Renal cortical epithelial cell (primary cell): ENCODE results near the gene TBX1. TPM values are rescaled to one million over a fixed set of nuclear protein-coding genes. Genes with fewer than 3 reads are reported as not detected.
"Not testable (repeated sequence)": the region's sequence is repeated elsewhere in the genome, so short reads cannot be mapped to it uniquely, and the experiment has no call there.

Source experiments
- DNase-seq: peaks from one replicate; pipeline ENCODE4 v3.0.0-alpha.2; 2011; ENCODE audit warnings: low read depth
- total RNA-seq: library from RNA; depleted of rRNA; stranded (reverse); fragments of >200 nt; gene quantifications from 2 replicates; pipeline ENCODE4 v1.2.3, GENCODE V29; 2014

The TBX1 gene
- total RNA-seq, 1 donor from 2014 or later, result 0.50 TPM

DNA sequence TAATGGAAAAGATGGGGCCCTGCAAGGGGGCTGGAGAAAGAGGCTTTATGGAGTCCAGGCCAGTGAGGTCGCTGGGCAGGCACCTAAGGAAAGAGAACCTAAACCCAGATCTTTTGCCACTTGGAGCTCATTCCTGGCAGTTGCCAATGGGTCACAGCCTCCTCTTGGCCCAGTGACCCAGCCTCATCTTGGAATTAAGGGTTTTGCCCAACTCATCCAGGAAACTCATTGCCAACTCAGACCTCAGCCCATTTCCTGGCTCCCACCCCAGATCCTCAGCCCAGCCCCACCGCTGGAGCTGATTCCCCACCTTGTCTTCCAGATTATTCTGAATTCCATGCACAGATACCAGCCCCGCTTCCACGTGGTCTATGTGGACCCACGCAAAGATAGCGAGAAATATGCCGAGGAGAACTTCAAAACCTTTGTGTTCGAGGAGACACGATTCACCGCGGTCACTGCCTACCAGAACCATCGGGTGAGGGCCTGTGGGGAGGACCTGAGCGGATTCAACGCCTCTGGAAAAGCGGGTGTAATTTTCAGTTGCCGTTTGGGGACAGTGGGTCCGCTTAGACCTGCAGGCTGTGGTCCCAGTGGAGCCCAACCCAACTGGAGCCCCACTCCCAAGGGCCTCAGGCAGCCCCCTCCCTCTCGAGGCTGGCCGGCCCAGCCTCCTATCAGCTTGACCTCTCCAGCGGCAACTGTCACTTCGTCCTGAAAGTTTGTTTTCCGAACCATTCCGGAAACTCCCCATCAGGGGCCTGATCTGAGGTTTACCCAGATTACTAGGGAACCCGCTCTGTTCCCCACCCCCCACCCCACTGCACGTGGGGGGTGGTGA lies 4.3 kb downstream of the TBX1 start:
- DNase-seq, result no peak

DNA sequence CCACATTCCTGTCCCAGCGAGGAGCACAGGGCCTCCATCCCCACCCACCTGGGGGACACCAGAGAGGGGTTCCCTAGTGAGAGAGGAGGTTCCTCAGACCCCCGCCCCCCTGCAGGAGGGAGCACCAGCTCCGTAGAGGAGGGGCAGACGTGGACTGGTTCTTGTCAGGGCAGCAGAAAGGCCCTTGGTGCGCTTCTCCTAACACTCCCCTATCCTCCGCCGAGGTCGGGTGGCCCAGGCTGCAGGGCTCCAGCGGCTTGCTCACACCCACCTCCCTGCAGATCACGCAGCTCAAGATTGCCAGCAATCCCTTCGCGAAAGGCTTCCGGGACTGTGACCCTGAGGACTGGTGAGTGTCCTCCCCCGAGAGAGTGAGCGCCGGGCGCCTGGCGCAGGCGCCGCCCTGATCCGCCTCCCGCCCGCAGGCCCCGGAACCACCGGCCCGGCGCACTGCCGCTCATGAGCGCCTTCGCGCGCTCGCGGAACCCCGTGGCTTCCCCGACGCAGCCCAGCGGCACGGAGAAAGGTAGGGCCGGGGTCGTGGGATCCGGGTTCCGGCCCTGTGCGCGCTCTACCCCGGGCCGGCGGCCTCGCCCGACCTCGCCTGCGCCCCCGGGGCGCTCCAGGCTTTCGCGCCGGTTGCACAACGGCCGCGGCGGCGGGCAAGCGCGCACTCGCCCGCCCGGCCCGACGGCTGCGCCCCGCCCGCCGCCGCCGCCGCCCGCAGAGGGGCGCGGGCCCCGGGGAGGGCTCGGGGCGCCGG lies 5.1 kb downstream of the TBX1 start:
- no peak for DNase-seq

DNA sequence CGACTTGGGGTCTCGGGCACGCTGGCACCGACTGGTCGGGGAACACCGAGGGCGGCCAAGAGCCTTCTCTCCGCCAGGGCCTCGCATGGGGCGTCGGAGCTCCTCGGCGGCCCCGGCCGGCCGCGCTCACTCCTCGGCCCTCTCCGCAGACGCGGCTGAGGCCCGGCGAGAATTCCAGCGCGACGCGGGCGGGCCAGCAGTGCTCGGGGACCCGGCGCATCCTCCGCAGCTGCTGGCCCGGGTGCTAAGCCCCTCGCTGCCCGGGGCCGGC lies 5.6 kb downstream of the TBX1 start:
- DNase-seq, result no peak

DNA sequence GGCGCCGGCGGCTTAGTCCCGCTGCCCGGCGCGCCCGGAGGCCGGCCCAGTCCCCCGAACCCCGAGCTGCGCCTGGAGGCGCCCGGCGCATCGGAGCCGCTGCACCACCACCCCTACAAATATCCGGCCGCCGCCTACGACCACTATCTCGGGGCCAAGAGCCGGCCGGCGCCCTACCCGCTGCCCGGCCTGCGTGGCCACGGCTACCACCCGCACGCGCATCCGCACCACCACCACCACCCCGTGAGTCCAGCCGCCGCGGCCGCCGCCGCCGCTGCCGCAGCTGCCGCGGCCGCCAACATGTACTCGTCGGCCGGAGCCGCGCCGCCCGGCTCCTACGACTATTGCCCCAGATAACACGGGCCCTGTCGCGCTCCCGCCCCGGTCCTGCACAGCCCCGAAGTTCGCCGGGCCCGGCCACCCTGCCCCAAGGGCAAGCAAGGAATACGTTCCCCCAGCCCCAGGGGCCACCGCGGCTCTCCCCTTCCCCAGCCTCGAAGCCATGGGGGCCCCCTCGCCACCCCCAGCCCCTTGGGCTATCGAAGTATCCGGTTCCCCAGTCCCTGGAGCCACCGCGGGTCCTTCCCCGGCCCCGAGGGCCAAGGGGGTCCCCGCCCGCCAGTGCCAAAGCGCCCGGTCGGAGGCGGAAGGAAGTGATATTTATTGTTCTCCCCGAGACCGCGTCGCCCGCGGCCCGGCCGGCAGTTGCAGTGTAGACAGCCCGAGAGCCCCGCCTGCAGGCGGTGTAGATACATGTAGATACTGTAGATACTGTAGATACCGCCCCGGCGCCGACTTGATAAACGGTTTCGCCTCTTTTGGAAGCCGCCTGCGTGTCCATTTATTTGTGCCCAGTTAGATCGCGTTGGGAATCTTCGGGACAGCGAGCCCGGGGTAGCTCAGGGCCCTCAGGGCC lies 6.2 kb downstream of the TBX1 start:
- DNase-seq, result no peak

DNA sequence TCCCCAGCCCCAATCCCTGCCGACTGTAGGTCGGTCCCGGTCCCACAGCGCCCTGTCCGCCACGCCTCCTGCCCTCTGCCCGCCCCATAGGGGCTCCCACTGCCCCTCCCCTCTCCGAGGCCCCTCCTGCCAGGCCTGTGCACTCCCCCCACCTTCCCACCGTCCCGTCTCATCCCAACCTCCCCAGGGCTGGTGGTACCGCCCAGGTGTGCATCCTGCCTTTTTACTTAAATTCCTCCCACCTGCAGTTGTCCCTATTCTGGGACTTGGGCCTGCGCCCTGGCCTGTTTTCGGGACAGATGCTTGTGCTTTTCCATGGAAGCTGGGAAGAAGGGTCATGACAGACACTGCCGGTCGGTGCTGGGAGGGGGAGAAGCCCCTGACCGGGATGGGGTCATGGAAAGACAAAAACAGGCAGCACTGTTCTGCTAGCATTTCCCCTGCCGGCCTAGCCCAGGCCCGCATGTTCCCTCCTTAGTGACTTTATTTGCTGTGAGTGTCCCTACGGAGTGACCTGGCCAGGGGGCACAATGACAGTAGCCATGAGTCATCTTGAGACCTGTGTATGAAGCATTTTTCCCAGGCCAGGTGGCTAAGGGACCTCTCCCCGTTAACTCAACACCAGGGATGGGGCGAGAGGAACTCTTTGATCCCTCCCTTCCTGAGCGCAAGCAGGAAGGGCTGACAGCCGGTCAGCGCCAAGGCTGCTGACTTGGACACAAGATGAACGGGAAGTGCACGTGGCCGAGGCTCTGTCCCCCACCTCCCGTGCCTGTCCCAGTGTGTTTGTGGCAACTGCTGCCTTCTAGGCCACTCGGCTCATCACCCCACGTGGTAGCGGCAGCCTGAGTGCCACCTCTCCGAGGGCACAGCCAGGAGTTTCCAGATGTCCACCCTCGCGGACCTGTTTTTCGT lies 7.1 kb downstream of the TBX1 start:
- no peak for DNase-seq

DNA sequence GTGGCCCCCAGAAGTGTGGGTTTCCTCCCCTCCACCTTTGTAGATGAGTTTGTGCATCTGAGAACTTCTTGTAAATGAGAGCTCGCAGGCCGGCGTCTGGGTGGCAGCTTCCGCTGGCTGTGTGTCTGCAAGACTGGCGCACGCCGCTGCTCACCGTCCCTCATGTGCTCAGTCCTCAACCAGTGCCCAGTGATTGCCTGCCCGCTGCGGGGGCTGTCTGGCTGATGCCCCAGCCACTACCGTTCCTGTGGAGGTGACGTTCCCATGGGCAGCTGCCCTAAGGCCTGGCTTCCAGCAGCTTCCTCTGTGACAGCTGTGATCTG lies 8.8 kb downstream of the TBX1 start:
- DNase-seq, result no peak

DNA sequence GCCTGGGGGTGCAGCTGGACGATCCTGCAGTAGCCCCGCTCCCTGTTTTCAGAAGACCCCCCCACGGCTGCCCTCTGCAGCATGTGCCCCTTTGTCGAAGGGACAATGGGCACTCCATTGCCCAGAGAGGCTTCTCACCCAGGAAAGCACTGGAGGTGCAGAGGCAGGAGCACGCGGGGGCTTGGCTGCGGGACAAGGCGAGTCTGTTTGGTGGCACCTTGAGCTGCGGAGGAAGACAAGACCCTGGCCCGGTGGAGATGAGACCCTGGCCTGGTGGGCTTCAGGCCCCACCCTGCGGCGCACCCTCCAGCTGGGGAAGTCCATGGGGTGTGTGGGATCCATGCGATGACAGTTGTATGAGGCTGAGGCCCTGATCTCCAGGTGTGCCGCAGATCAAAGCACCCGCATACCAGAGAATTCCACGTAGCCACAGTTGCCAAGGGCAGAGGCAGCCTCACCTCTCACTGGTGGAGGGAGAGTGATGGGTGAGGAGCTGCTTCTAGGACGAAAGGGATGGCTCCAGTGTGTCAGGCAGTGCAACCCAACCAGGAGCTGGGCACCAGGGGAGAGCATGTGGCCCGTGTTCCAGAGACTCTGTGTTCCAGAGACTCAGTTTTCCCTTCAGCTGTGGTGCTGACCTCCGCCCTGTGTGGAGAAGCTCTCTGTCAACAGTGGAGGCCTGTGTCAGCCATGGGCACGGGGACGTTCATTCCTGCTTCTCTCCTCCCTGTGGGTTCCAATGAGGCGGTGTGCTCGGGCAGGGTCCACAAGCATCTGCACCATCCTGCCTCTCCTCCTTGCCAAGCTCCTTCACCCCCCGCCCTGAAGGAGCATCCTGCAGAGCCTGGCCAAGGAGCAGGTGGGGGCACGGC lies 10.0 kb downstream of the TBX1 start:
- DNase-seq, result no peak

DNA sequence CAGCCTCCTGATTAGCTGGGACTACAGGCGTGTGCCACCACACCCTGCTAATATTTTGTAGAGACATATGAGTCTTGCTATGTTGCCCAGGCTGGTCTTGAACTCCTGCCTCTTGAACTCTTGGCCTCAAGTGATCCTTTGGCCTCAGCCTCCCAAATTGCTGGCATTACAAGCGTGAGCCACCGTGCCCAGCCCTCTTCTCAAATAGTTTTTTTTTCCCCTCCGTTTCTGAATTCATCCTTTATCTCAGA lies 11.8 kb downstream of the TBX1 start:
- no peak for DNase-seq

DNA sequence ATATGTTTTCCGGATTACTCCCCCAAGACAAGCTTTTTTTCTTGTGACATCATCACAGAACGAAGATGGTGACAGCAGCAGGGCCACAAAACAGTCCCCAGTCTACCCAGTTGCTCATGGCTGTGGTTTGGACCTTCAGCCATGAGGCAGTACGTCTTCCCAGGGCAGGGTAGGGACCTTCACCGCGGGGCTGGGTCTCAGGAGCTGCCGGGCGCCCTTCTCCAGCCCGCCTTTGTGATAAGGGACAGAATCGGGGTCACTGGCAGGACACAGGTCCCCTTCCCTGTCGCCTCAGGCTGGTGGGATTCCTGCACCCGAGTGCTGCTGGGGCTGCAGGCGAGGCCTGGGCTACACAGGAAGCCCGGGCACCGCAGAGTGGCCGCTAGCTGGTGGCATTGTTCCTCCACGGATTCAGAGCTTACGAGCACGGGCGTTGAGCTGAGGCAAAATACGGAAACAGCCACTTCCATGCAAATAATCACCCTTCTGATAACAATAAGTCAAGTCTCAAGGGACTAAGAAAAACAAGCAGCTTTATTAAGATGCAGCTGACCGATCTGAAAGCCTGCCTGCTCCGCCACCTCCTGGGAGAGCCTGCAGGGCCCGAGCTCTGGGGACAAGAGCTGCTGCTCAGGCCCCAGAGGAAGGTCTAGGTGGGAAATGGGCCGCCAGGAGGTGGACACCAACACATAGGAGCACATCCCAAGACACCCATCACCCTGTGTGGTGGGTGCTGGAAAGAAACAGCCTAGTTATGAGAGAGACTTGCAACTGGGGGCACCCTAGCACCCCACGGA lies 12.3 kb downstream of the TBX1 start:
- DNase-seq, result no peak

DNA sequence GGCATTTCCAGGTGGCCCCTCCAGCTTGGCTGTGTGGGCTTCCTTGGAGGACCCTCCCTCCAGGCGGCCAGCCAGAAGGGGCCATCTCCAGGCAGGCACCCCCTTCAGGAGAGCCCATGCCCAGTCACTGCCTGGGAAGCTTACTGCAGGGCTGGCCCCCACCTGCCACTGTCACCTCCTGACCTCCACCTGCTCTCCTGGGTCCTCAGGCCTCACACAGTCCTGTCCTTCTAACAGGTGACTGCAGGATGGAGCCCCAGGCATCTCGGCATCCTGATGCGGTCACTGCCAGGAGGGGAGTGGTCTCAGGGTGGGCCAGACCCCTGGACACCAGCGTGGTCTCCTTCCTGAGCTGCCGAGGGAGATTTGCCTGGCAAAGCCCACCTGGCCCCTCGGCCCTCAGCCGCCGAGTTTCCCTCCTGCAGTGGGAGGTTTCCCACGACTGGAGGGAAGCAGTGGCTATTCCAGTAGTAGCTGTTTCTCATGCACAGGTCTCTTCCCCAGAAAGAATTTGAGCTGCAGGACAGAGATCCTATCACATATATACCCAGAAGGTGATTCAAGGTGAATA lies 13.0 kb downstream of the TBX1 start:
- DNase-seq, result no peak

DNA sequence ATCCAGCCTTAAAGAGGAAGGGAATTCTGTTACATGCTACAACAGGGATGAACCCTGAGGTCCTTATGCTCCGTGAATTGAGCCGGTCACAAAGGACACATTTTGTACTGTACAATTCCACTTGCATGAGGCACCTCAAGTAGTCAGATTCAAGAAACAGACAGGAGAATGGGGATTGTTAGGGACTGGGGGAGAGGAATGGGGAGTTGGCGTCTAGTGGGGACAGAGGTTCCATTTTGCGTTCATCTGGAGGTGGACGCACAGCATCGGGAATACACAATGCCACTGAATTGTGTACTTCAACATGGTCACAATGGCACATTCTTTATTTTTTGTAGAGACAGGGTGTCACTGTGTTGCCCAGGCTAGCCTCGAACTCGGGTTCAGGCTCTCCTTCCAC lies 14.1 kb downstream of the TBX1 start:
- DNase-seq, result no peak

DNA sequence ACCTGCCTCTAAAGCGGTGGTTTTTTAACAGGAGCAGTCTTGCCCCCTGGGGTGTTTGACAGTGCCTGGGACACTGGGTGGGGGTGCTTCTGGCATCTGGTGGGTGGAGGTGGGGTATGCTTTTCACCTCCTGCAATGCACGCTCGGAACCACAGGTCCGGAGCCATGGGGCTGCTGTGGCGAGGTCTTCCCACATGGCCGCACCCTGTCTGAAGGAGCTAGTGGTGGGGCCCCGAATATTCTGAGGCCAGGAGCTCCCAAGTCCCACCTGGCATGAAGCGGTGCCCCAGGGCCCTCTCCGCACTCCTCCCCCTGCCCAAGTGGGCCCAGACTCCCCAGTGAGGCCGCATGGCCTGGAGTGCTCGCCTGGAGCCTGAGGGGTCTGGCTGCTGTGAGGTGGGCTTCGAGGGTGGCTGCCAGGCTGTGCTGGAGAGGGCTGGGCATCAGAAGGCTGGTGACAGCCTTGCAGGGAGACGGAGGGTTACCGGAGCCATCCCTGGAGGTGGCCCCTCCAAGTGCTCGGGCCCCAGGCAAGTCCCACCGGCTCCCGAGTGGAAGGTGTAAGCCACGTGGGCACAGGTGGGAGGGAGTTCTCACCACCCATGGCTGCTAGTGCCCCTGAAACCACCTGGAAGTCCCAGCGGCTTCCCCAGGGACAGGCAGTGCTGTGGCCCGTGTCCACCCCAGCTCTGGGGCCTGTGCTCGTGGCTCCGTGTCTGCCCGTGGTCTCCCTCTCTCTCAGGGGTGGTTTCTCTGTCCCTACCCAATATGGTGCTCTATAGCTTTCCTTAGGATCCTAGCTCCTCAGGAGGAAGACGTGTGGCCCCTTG lies 15.1 kb downstream of the TBX1 start:
- DNase-seq, result no peak

DNA sequence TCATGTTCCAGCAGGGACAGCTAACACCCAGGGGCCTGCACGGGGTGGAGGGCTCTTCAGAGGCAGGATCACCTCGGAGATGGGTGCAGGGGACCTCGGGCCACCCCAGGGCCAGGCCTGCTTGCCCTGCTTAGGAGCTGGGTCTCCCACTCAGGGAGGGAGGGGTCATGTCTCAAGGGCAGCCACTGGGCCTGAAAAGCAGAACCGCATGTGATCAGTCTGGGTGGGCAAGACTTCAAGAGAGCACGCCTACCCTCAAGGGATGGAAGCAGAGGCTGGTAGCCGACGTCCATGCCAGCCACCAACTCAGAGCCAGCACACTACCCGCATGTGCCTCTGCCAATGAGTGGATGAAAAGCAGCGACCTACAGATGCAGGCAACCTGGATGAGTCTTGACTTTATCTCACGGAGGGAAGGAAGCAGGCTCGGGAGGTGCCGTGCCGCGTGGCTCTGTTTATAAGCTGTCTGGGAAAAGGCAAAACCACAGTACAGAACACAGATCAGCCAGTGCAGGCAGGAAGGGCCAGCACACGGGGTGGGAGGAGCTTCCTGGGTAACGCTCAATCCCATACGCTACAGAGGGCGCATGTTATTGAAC lies 16.0 kb downstream of the TBX1 start:
- DNase-seq, result no peak

DNA sequence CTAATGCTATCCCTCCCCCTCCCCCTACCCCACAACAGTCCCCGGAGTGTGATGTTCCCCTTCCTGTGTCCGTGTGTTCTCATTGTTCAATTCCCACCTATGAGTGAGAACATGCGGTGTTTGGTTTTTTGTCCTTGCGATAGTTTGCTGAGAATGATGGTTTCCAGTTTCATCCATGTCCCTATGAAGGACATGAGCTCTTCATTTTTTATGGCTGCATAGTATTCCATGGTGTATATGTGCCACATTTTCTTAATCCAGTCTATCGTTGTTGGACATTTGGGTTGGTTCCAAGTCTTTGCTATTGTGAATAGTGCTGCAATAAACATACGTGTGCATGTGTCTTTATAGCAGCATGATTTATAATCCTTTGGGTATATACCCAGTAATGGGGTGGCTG lies 16.6 kb downstream of the TBX1 start:
- not testable (repeated sequence) for DNase-seq

DNA sequence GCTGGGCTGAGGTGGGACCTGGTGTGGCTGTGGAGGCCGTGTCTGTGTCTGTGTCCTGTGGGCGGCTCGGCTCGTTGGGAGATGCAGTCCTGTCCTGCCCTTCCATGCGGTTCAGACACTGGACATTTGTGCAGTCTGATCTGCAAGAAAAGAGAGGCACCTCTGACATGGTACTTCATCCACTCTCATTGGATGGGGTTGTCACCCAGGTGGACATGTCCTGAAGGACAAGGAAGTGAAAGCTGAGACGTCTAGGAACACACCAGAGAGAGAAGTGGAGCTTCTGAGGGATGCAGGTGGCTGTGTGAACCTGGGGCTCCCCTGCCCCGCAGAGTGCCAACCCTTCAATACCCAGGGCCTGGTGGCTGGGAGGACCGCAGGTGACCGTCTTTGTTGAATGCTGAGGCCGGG lies 18.4 kb downstream of the TBX1 start:
- DNase-seq, result no peak

DNA sequence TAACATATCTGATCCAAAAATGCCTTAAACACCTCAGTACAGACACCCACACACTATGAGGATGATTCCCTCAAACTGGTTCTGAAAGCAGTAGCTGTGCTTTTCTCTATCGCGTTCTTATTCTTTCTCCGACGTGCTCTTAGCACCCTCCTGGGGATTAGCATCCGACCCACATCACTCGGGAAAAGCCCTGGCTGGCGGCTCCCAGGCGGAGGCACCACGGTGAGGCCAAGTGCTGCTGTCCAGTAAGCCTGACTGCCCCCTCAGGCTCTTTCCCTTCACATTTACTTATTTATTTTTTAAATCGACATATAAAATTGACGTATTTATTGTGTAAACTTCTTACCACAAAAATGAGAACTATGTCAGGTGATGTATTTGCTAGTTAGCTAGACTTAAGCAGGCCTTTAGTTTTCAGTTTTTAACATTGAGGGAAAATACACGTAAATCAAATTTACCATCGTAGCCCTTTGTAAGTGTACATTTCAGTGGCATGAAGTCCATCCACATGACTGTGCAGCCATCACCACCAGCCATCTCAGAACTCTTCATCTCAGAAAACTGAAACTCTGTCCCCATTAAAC lies 19.2 kb downstream of the TBX1 start:
- peak; percentile 1 for DNase-seq

DNA sequence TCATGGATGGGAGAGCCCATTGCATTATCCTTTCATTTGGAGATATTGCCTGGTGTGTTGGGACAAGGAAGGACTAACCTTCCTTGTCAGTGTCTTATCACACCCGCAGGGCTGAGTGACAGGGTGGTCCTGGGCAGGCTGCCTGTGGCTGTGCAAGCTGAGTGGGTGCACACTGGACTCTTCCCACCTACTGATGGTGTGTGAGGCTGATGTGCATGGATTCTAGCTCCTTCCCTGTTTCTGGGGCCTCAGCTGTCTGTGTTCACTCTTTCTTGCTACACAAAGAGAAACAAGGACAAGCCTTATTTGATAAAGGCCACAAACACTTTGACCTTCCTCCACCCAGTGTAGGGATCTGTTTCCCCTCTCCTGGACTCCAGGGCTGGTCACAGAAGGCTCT lies 22.0 kb downstream of the TBX1 start:
- DNase-seq, result no peak
